ENCODE results near the gene CHSY1. TPM values are rescaled to one million over a fixed set of nuclear protein-coding genes. Genes with fewer than 3 reads are reported as not detected.

Gene CHSY1, protein sequence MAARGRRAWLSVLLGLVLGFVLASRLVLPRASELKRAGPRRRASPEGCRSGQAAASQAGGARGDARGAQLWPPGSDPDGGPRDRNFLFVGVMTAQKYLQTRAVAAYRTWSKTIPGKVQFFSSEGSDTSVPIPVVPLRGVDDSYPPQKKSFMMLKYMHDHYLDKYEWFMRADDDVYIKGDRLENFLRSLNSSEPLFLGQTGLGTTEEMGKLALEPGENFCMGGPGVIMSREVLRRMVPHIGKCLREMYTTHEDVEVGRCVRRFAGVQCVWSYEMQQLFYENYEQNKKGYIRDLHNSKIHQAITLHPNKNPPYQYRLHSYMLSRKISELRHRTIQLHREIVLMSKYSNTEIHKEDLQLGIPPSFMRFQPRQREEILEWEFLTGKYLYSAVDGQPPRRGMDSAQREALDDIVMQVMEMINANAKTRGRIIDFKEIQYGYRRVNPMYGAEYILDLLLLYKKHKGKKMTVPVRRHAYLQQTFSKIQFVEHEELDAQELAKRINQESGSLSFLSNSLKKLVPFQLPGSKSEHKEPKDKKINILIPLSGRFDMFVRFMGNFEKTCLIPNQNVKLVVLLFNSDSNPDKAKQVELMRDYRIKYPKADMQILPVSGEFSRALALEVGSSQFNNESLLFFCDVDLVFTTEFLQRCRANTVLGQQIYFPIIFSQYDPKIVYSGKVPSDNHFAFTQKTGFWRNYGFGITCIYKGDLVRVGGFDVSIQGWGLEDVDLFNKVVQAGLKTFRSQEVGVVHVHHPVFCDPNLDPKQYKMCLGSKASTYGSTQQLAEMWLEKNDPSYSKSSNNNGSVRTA
- 10.5 and 11.4 TPM in 2 replicates for total RNA-seq (2014; rRNA removed; shearing (Covaris generic); ENCODE audit: low replicate concordance)

DNA sequence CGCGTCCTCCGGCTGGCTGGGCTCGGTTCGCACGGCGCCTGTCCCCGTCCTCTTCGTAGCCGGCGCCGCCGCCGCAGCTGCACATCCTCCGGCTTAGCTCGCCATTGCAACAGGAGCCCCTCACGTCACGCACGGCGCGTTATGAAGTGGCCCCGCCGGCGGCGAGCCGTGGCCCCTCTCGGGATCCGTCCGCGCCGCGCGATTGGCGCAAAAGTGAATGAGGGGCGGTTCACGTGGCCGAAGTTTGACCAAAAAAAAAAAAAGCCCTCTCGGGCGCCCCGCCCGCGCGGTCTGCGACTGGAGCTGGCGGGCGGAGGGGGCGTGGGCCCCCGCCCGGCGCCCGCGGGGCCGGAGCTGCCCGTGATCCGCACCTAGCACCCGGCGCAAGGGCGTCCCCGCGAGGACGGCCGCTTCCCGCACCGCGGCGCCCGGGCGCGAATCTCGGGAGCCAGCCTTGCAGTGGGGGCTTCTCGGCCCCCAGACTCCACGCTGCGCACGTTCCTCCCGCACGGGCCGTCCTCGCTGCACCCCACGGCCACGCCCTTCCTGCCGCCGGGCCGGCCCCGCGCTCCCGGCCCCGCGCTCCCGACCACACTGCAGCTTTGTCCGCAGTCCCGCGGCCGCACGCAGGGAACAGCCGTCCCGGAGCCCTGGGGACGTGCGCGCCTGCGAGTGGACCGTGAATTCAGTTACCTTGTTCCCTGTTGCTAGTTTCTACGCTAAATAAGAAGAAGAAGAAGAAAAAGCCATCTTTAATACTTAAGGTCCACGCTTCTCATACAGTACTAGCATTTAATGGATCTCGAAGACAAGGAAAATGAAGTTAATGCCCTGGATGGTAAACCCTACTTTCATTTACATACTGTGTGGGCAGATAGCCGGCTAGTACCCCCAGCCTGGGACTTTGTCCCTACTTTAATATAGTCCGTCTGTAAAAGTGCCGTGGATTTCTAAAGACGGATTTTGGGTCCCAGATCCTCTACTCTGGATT lies at the start of gene CHSY1:
Gene CHSY1 (minus strand): TSS at position 219 of the 991 bp plus-strand sequence. CDS start 592 bp downstream, outside the sequence.
- H2AFZ ChIP-seq (ENCODE audit: low read length) = peak within 1 kb of the TSS; percentile 80
- H4K20me1 ChIP-seq (ENCODE audit: insufficient read depth, low read depth, low read length) = peaks cover 28% of the 10 kb centered on the region
- H3K79me2 ChIP-seq (ENCODE audit: low read length) = peaks cover 11% of the 10 kb centered on the region
- H3K4me2 ChIP-seq (ENCODE audit: low read depth, low read length, poor library complexity, severe bottlenecking) = peak within 1 kb of the TSS; percentile 97
- DNase-seq = peak; percentile 94
- no peaks in the 10 kb centered on the region for H3K9me3 ChIP-seq (ENCODE audit: low read length)
- peaks cover 31% of the 10 kb centered on the region for H3K4me1 ChIP-seq (ENCODE audit: low read length)
- no peaks in the 10 kb centered on the region for H3K9me2 ChIP-seq (replicated peaks; ENCODE audit: insufficient read depth, low read length)
- peak within 1 kb of the TSS; percentile 80 for H3K9ac ChIP-seq (ENCODE audit: low read length)
- no peak within 1 kb of the TSS for H3K27ac ChIP-seq (ENCODE audit: low read length)
- no peaks in the 10 kb centered on the region; the same call in 1 of the 2 replicates for H3K27me3 ChIP-seq (ENCODE audit: low read length)
- no peaks in the 10 kb centered on the region; the same call in 1 of the 2 replicates for H3K36me3 ChIP-seq (ENCODE audit: insufficient read depth, low read length)
- H3K4me3 ChIP-seq (ENCODE audit: low read length) = peak within 1 kb of the TSS; percentile 86

- no peak overlapping the region for H2AFZ ChIP-seq (ENCODE audit: low read length)
- DNase-seq = no peak
- peaks cover 8% of the 10 kb centered on the region; the same call in 1 of the 2 replicates for H3K36me3 ChIP-seq (ENCODE audit: insufficient read depth, low read length)
- peaks cover 33% of the 10 kb centered on the region for H3K79me2 ChIP-seq (ENCODE audit: low read length)
- H3K9me3 ChIP-seq (ENCODE audit: low read length) = no peaks in the 10 kb centered on the region
- no peak overlapping the region for H3K27ac ChIP-seq (ENCODE audit: low read length)
- H3K4me1 ChIP-seq (ENCODE audit: low read length) = peaks cover 28% of the 10 kb centered on the region
- peak overlapping the region; percentile 89 for H3K4me2 ChIP-seq (ENCODE audit: low read depth, low read length, poor library complexity, severe bottlenecking)
- peaks cover 22% of the 10 kb centered on the region for H4K20me1 ChIP-seq (ENCODE audit: insufficient read depth, low read depth, low read length)
- no peaks in the 10 kb centered on the region for H3K27me3 ChIP-seq (ENCODE audit: low read length)
- H3K9ac ChIP-seq (ENCODE audit: low read length) = no peak overlapping the region
- H3K9me2 ChIP-seq (replicated peaks; ENCODE audit: insufficient read depth, low read length) = 0 out of 2 replicates have a peak, but pooled peaks cover 3% of the 10 kb centered on the region
- no peak overlapping the region for H3K4me3 ChIP-seq (ENCODE audit: low read length)
Measured at GRCh38 chr15:101296418-101297405, 44.9 kb upstream of the CHSY1 start.

GRCh38 chr15:101295607-101296161 lies 43.8 kb upstream of the CHSY1 start:
- Histone ChIP-seq H3K9me2 (replicated peaks; ENCODE audit: insufficient read depth, low read length) (0 out of 2 replicates have a peak, but pooled peaks cover 3% of the 10 kb centered on the region), H3K9ac (ENCODE audit: low read length) (peak overlapping the region; percentile 95), H3K4me2 (ENCODE audit: low read depth, low read length, poor library complexity, severe bottlenecking) (peak overlapping the region; percentile 89), H2AFZ (ENCODE audit: low read length) (peak overlapping the region; percentile 32; the same call in 1 of the 2 replicates), H3K36me3 (ENCODE audit: insufficient read depth, low read length) (peaks cover 15% of the 10 kb centered on the region; the same call in 1 of the 2 replicates), H3K9me3 (ENCODE audit: low read length) (no peaks in the 10 kb centered on the region), H3K27ac (ENCODE audit: low read length) (no peak overlapping the region), H4K20me1 (ENCODE audit: insufficient read depth, low read depth, low read length) (peaks cover 25% of the 10 kb centered on the region), H3K27me3 (ENCODE audit: low read length) (no peaks in the 10 kb centered on the region), H3K4me3 (ENCODE audit: low read length) (peak overlapping the region; percentile 91), H3K79me2 (ENCODE audit: low read length) (peaks cover 43% of the 10 kb centered on the region), H3K4me1 (ENCODE audit: low read length) (peaks cover 28% of the 10 kb centered on the region)
- DNase-seq = no peak

DNA sequence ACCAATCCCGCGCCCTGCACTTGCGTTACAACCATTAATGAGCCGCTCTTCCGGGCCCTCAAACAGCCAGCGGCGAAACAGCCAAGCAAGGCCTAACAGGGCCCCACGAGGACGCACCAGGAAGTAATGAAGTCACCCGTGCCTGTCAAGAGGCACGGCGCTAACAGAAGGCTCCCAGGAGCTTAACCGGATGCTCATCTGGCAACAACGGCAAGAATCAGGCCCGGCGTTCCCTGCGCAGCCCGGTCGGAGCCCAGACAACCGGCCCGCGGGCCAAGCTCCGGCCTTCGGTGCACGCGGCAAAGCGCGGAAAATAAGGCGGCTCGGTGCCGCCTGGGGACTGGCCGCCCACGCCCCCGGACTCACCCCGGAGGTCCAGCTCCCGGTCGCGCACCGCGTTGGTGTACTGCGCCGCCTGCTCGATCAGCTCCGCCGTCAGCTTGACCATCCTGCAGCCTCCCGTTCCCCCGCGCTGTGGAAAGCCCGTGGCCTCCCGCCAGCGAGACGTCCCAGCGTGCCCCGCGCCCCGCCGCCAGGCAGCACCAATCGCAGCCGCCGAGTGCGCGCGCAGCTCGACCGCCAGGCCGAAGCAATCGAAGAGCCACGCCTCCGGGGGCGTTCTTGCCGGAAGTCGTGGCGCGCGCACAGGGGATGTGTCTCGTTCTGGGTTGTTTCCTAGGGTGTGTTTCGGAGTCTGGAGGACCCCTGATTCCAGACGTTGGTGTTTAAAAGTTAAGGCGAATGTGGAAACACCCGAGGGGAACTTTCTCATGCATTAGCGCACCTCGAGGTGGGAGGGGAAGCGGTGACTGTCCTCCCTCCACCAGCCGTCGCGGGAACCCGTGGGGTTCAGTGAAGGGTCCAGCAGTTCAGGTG lies 43.1 kb upstream of the CHSY1 start, which contains the start of gene SNRPA1:
Gene SNRPA1 (minus strand): TSS at position 518 of the 876 bp plus-strand sequence. CDS start 70 bp downstream, at position 448.
- Histone ChIP-seq H3K9me2 (replicated peaks; ENCODE audit: insufficient read depth, low read length) (0 out of 2 replicates have a peak, but pooled peaks cover 3% of the 10 kb centered on the region), H2AFZ (ENCODE audit: low read length) (peak within 1 kb of the TSS; percentile 32; the same call in 1 of the 2 replicates), H3K9ac (ENCODE audit: low read length) (peak within 1 kb of the TSS; percentile 95), H3K27me3 (ENCODE audit: low read length) (no peaks in the 10 kb centered on the region), H4K20me1 (ENCODE audit: insufficient read depth, low read depth, low read length) (peaks cover 31% of the 10 kb centered on the region), H3K79me2 (ENCODE audit: low read length) (peaks cover 50% of the 10 kb centered on the region), H3K4me2 (ENCODE audit: low read depth, low read length, poor library complexity, severe bottlenecking) (peak within 1 kb of the TSS; percentile 89), H3K36me3 (ENCODE audit: insufficient read depth, low read length) (peaks cover 20% of the 10 kb centered on the region), H3K4me3 (ENCODE audit: low read length) (peak within 1 kb of the TSS; percentile 91), H3K4me1 (ENCODE audit: low read length) (peaks cover 28% of the 10 kb centered on the region), H3K9me3 (ENCODE audit: low read length) (no peaks in the 10 kb centered on the region), H3K27ac (ENCODE audit: low read length) (peak within 1 kb of the TSS; percentile 85)
- peak; percentile 98 for DNase-seq

DNA sequence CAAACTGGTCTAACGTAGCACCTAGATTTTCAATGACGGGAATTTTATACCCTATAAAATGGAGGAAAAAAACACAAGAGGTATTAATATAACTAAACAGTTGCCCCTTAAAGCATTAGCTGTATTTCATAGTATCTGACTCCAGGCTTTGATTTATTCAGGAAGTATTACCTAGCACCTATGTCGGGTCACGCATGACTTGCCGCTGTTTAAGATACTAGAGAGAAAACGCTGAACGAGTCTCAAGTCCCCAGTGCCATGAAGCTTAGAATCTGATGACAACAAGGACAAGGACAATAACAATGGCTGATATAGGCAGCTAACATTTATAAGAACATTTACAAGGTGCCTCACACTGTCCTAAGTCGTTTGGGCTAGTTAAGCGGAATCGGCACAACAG lies 41.3 kb upstream of the CHSY1 start:
- 0 out of 2 replicates have a peak, but pooled peaks cover 3% of the 10 kb centered on the region for H3K9me2 ChIP-seq (replicated peaks; ENCODE audit: insufficient read depth, low read length)
- peak overlapping the region; percentile 89 for H3K4me2 ChIP-seq (ENCODE audit: low read depth, low read length, poor library complexity, severe bottlenecking)
- H3K4me3 ChIP-seq (ENCODE audit: low read length) = peak overlapping the region; percentile 91
- H3K9me3 ChIP-seq (ENCODE audit: low read length) = no peaks in the 10 kb centered on the region
- H3K27me3 ChIP-seq (ENCODE audit: low read length) = no peaks in the 10 kb centered on the region
- DNase-seq = peak; percentile 66
- H3K27ac ChIP-seq (ENCODE audit: low read length) = peak overlapping the region; percentile 85; the same call in 1 of the 2 replicates
- H3K4me1 ChIP-seq (ENCODE audit: low read length) = peaks cover 28% of the 10 kb centered on the region
- no peak overlapping the region for H2AFZ ChIP-seq (ENCODE audit: low read length)
- peaks cover 68% of the 10 kb centered on the region for H3K79me2 ChIP-seq (ENCODE audit: low read length)
- peaks cover 39% of the 10 kb centered on the region for H4K20me1 ChIP-seq (ENCODE audit: insufficient read depth, low read depth, low read length)
- peak overlapping the region; percentile 95 for H3K9ac ChIP-seq (ENCODE audit: low read length)
- peaks cover 32% of the 10 kb centered on the region for H3K36me3 ChIP-seq (ENCODE audit: insufficient read depth, low read length)

DNA sequence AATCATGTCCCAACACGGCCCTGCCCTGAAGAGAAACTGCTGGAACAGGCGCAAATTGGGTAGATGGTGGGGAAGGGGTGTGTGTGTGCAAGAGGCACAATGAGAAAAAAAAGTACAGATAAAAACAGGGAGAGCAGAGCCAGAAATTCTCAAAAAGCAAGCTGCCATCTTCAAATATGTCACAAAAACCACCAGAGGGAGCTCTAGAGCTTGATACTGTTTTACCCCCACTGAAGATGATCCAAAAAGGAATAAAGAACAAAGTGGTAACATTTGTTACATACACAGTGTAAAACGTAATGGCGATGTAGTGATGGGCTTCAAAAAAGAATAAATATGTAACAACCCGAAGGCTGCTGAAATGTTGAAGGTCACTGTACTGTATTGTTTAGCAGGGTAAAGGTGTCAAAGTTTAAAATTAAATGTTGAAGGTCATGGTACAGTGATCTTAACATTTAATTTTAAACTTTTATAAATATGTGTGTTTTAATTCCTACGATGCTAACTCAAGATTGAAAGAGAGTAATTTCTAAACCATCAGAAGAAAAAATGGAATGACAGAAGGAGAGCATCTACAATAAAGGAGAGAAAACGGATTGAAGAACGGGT lies 37.2 kb upstream of the CHSY1 start:
- DNase-seq = peak; percentile 87
- no peaks in the 10 kb centered on the region for H3K27me3 ChIP-seq (ENCODE audit: low read length)
- H3K9me2 ChIP-seq (replicated peaks; ENCODE audit: insufficient read depth, low read length) = no peaks in the 10 kb centered on the region
- H3K4me1 ChIP-seq (ENCODE audit: low read length) = peaks cover 20% of the 10 kb centered on the region
- peaks cover 86% of the 10 kb centered on the region for H3K79me2 ChIP-seq (ENCODE audit: low read length)
- no peak overlapping the region for H3K9ac ChIP-seq (ENCODE audit: low read length)
- H2AFZ ChIP-seq (ENCODE audit: low read length) = no peak overlapping the region
- H3K27ac ChIP-seq (ENCODE audit: low read length) = no peak overlapping the region
- H3K4me3 ChIP-seq (ENCODE audit: low read length) = no peak overlapping the region
- peaks cover 66% of the 10 kb centered on the region for H3K36me3 ChIP-seq (ENCODE audit: insufficient read depth, low read length)
- no peaks in the 10 kb centered on the region for H3K9me3 ChIP-seq (ENCODE audit: low read length)
- peaks cover 41% of the 10 kb centered on the region for H4K20me1 ChIP-seq (ENCODE audit: insufficient read depth, low read depth, low read length)
- H3K4me2 ChIP-seq (ENCODE audit: low read depth, low read length, poor library complexity, severe bottlenecking) = no peak overlapping the region

Measured in Karpas-422 (cell line).